Gastrocnemius medialis (tissue), 4 donors: ENCODE data around the gene EIF2S3.

Experiments used
- CTCF ChIP-seq, 5 experiments: fragments of 450-650 bp in 3 of 5; fragments of 200-600 bp in 2 of 5; sonication (generic) in 2 of 5; IDR thresholded peaks in 4 of 5; conservative IDR thresholded peaks in 1 of 5; 1 replicate in 4 of 5; 2 replicates in 1 of 5; pipeline ENCODE4 v1.5.1; 2016 to 2019; ENCODE audit warnings: antibody characterized with exemption in 5 of 5, mild to moderate bottlenecking in 3 of 5, moderate library complexity in 3 of 5
- POLR2A ChIP-seq, 2 donors: fragments of 450-650 bp; IDR thresholded peaks; one replicate each; pipeline ENCODE4 v1.6.1; 2017; ENCODE audit warnings: antibody characterized with exemption in 2 of 2, mild to moderate bottlenecking in 2 of 2, moderate library complexity in 2 of 2

- TF ChIP-seq CTCF (IDR thresholded peaks at IDR 0.05 in 4 of 5, conservative IDR thresholded peaks at IDR 0.05 in 1 of 5) (no peak), POLR2A (IDR thresholded peaks at IDR 0.05) (no peak)
Observed at GRCh38 chrX:24023544-24023943, 31.2 kb upstream of the EIF2S3 start.
